Measurements from ENCODE around the gene TTC34.
"Not testable (repeated sequence)": the region's sequence is repeated elsewhere in the genome, so short reads cannot be mapped to it uniquely, and the experiment has no call there.

The TTC34 gene

DNA sequence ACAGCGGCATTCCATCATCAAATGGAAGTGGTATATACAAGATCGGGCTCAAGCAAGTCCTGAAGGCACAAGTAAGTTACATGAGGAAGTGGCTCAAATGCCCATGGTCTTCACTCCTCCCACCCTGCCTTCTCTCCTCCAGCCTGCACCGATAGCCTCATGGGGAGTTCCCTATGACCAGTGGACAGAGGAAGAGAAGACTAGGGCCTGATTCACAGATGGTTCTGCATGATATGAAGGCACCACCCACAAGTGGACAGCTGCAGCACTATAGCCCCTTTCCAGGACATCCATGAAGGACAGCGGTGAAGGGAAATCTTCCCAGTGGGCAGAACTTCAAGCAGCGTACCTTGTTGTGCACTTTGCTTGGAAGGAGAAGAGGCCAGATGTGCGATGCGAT lies 175.7 kb downstream of the TTC34 start:
- not testable (repeated sequence) for H3K4me3 ChIP-seq (ENCODE audit: low read length); DNase-seq (ENCODE audit: low read depth, low spot score)

DNA sequence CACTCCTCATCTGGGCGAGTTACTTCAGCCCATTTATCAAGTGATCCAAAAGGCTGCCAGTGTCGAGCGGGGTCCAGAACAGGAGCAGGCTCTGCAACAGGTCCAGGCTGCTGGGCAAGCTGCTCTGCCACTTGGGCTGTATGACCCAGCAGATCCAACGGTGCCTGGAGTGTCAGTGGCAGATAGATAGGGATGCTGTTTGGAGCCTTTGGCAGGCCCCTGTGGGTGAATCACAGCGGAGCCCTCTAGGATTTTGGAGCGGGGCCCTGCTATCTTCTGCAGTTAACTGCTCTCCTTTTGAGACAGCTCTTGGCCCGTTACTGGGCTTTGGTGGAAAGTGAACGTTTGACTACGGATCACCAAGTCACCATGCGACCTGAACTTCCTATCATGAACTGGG lies 176.2 kb downstream of the TTC34 start:
- no peak for DNase-seq (ENCODE audit: low read depth, low spot score)
- no peak overlapping the region for H3K4me3 ChIP-seq (ENCODE audit: low read length)

DNA sequence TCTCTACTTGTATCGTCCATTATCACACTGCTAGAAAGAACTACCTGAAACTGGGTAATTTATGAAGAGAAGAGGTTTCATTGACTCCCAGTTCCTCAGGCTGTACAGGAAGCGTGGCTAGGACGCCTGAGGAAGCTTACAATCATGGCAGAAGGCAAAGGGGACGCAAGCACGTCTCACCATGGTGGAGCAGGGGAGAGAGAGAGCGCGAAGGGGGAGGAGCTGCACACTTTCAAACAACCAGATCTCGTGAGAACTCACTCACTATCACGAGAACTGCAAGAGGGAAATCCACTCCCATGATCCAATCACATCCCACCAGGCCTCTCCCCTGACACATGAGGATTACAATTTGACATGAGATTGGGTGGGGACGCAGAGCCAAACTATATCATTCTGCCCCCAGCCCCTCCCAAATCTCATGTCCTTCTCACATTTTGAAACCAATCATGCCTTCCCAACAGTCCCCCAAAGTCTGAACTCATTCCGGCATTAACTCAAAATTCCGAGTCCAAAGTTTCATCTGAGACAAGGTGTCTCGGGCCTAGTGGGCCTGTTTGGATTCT lies 176.7 kb downstream of the TTC34 start:
- H3K4me3 ChIP-seq (ENCODE audit: low read length), result no peak overlapping the region
- no peak for DNase-seq (ENCODE audit: low read depth, low spot score)

DNA sequence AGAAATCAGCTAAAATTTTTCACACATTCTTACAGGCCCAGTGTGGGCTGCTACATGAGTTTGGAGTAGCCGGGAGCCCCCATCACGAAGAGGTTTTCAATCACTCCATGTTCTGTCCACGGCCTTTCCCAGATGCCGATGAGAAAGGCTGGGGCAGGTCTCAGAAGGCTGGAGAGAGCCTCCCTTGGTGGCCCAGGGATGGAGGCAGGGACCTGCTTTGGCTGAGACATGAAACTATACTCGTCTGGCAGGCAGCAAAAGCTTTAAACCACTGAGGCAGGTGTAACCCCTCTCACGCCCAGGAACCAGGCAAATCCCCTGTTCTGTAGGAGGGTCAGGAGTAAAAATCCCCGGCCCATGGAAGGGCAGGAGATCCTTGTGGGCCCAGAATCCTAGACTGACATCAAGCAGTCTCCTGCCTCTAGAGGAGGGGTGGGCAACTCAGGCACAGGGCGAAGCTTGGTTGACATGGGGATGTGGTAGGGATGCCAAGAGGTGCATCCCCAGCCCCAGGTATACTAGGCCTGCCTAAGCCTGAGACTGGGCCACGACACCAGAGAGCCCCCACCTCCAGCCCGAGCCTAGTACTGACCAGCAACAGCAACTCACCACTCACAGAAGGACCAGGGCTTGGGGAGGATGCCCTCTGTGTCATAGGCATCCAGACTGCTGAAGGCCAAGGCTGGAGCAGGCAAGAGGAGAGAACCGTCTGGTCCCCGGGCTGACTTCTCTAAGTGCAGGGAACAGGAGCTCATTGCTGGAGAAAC lies 177.7 kb downstream of the TTC34 start:
- H3K4me3 ChIP-seq (ENCODE audit: low read length), result no peak overlapping the region
- no peak for DNase-seq (ENCODE audit: low read depth, low spot score)

DNA sequence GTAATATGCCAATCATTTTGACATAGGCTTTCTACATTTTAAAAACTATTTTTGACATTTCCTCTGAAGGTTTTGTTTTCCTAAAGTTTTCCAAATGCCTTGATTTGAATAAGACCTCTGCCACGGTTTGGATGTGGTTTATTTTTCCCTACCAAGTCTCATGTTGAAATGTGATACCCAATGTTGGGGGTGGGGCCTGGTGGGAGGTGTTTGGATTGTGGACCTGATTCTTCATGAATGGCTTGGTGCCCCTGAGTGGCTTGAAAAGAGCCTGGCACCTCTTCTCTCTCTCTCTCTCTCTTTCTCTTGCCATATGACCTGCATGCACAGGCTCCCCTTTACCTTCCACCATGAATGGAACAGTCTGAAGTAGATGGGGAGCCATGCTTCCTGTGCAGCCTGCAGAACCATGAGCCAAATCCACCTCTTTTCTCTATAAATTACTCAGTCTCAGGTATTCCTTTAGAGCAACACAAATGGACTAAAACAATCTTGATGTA lies 183.5 kb downstream of the TTC34 start:
- H3K4me3 ChIP-seq (ENCODE audit: low read length), result no peak overlapping the region
- DNase-seq (ENCODE audit: low read depth, low spot score), result no peak

DNA sequence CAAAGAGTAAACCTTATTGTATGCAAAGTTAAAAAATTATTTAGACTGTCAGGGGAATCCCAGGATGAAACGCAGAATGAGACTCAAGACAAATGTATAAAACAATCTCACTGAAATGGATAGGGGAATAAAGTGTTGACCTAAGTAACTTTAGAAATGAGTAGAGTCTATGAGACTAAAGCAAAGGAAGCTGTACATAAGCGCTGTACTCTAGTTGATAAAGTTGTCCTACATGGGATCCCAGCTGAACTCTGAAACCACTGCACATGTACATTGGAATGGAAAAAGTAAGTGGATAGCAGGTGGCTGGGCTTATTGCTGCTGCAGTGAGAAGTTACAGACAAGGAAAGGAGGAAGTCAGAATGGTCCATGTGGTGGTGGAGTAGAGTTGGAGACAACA lies 187.3 kb downstream of the TTC34 start:
- DNase-seq (ENCODE audit: low read depth, low spot score), result no peak
- H3K4me3 ChIP-seq (ENCODE audit: low read length), result no peak overlapping the region

DNA sequence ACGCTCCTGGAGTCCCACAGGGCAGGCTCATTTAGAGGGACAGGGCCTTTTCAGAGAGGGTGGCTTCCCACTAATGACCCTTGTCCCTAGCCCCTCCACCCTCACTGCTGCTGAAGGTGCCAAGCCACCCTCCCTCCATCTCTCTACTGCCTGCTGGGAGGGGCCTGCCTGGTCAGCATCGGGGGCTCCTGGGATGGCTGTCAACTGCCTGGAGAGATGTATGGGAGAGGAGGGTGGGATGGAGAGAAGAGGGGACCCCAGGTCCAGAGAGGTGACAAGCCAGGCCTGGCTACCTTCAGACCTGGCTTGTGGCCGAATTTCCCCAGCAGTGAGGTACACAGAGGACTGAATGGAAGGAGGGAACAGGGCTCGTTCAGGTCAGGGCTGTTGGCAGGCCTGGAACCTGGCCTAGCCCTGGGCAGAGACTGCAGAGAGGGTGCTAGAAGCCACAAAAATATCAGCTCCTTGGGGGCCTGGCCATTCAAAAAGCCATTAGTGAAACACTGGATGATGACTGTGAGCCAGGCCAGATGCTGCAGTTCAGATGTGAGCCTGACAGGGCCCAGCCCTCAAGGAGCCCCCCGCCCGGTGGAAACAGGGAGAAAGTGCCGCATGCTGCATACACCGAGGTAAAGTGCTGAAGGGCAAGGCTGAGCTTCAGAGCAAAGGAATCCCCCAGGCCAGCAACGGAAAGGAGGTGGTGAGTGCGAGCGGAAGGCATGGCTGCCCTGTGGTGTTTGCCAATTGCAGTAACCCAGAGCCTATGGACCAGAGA lies 188.7 kb downstream of the TTC34 start:
- no peak for DNase-seq (ENCODE audit: low read depth, low spot score)
- no peak overlapping the region for H3K4me3 ChIP-seq (ENCODE audit: low read length)

DNA sequence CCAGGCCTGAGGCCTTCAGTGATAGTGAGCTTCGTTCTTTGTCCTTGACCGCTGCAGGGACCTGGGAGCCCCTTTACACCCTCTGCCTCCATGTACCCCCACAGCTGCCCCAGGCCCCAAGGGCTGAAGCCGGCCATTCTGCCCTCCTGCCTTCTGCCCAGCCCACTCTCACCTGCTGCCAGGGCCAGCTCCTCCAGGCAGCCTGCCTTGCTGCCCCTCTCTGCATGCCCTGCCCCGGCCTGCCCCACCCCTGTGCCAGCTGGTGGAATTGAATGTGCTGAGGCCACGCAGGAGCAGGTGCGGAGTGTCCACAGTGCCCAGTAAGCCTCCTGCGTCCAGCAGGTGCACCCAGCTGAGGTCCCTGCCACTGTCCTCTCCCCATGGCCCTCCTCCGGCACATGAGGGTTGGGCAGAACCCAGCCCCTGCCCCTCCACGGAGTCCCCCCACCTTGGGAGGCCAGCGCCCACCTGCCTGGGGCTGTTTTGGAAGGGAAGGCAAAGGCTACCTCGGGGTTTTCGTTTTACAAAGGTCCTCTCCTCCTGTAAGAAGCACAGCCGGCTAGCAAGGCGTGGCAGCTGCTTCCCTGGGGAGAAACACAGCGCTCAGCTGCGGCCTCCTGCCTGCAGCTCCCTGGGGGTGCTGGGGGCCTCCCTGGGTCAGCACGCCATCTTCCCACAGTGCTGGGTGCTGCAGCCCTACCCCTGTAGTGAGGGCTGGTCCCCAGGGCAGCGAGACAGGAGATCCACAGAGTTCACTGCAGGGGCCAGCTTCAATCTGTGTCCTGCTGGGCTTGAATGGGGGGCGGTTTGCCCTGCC lies 189.7 kb downstream of the TTC34 start:
- no peak for DNase-seq (ENCODE audit: low read depth, low spot score)
- no peak overlapping the region for H3K4me3 ChIP-seq (ENCODE audit: low read length)

DNA sequence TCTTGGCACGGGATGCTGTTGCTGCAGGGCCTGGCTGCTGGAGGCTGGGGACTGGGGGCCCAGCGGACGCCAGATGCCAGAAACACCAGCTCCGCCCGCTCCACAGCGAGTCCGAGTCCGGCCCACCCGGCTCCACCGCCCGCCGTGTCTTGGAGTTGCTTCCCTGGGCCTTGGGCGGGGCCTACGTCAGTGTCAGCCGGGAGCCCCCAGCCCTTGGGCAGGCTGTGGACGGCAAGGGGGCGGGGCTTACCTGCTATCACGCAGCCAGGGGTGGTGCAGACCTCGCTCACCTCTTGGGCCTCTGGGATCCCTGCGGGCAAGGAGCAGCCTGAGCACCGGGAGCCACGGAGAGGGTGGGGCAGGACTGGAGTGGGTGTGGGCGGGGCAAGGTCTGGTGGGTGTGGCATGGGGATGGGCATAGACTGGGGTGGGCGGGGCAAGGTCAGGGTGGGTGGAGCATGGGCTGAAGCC lies 190.4 kb downstream of the TTC34 start:
- DNase-seq (ENCODE audit: low read depth, low spot score), result no peak
- H3K4me3 ChIP-seq (ENCODE audit: low read length), result no peak overlapping the region

DNA sequence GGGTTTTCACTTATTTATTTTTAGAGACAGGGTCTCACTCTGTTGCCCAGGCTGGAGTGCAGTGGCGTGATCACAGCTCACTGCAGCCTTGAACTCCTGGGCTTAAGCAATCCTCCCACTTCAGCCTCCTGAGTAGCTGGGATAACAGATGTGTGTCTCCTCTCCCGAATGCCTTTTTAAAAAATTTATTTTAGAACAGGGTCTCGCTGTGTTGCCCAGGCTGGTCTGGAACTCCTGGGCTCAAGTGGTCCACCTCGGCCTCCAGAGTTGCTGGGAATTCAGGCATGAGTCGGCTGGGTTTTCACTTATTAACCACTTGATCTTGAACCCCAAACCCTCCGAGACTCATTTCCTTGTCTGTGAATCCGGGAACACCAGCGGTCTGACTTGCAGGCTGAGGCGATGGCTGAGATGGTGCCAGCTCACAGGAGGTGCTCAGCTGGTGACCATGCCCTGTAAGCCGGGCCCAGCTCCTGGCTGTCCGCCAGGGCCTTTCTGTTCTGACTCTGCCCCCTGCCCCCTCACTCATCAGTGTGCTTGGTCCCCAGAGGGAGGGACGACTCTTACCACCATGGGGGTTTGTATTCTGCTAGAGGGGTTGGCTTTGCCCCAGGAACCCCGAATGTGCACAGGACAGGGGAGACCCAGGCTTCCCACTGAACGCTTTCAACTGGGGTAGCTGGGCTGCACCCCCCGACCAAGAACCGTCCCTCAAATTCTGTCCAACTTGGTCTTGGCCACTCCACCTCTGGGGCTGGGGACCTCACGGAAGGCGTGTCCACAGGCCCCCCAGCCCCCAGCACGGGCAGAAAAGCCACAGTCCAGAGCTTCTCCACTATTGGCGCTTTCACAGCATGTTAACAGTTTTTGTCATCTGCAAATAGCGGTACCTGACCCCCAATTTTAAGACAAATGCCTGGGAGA lies 191.2 kb downstream of the TTC34 start:
- H3K4me3 ChIP-seq (ENCODE audit: low read length), result no peak overlapping the region

DNA sequence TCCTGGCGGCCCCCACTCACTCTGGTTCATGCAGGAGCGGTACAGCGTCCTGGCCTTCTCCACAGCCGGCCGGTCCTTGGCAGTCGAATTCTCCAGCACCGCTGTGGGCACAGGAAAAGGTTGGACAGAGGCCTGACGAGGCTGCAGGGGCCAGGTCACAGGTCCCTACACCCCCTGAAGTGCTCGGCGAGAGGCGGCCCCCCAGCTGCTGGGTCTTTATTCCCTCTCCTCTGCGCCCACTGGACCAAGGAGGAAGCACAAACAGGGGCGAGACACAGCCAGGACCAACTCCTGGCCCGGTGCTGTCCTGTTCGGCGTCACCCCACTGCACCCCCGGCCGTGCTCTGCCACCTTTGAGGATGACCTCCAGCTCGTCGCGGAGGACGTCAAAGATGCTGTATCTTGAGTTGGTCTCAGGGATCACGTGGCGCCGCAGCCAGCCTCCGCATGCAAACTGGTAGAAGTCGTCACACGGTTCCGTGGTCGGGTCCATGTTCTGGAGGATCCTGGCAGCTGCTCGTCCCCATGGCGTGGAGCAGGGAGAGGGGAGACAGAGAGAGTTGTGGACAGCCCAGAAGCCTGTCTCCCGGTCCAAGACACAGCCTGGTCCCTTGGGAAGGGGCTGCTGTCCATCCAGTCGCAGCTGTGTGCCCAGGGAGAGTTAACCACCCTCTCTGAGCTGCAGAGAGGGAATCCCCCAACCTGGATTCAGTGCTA lies 192.0 kb downstream of the TTC34 start:
- DNase-seq (ENCODE audit: low read depth, low spot score), result no peak
- H3K4me3 ChIP-seq (ENCODE audit: low read length), result no peak overlapping the region

More for the DNA sequence above, 191.2 kb downstream of the TTC34 start:
- DNase-seq (ENCODE audit: low read depth, low spot score), result no peak

DNA sequence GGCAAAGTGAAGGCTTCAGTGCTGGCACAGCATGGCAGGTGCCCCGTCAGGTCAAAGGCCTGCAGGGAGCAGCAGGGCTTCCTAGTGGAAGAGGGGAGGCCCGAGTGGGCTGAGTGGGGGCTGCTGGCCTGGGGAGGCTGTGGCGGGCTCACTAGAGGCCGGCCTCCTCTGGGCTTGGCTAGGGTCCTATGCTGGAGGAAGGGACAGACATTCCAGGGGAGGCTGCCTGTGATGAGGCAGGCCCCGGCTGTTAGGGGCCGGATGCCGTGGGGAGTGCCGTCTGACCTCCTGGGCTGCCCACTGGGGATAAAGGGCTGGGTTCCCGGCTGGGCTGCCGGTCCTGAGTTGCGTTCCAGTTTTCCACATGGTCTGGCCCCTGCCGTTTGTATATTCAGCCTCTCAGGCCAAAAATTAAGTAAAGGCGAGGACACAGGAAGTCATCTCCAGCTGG lies 193.8 kb downstream of the TTC34 start:
- DNase-seq (ENCODE audit: low read depth, low spot score), result no peak
- no peak overlapping the region for H3K4me3 ChIP-seq (ENCODE audit: low read length)

DNA sequence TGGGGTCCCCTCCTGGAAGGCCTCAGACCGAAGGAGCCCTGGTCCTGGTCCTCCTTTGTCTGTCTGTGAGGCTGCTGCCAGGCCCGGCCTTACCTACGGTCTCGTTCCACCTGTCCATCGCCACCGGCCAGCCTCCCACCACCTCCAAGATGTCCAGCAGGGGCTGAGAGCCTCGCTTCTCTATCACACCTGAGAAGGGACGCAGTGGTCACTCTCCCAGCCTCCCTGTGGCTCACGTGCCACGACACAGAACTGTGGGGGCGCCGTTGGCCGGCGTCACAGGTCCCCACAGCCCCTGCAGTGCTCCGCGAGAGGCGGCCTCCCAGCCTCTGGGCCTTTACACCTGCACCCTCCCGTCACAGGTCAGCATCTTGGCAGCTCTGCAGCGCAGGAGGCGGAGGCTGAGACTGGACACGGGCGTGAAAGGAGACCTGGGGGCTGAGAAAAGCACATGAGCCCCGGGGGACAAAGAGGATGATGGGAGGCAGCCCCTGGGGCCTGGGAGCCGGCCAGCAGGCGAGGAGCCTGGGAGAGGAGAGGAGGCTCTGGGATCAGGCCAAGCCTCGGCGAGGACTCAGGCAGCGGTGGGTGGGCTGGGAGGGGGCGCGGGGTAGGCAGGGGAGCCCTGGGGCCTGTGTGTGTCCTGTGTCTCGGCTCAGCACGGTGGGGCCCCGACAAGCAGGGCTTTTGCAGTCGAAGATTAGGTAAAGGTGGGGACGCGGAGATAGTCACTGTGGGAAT lies 194.4 kb downstream of the TTC34 start:
- H3K4me3 ChIP-seq (ENCODE audit: low read length), result no peak overlapping the region
- no peak for DNase-seq (ENCODE audit: low read depth, low spot score)

DNA sequence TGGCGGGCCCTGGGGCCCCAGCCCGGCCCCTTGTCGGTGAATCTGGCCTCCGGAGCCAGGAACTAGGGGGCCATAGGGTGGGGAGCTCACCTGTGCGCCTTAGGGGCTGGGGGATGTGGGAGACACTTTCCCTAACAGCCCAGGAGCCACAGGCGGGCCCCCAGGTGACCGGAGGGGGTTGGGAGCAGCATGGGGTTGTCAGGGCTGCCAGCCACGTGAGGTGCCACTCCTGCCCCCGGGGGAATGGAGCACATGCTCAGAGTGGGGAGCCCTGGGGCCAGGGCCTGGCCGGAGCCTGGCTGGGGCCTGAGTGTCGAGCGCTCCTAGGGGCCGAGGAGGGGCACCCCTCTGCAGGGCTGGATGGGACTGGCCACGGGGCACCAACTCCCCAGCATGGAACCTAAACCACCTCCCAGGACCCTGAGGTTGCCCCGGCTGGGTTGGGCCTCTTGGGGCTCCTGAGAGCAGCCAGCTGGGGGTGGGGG lies 195.1 kb downstream of the TTC34 start:
- no peak overlapping the region for H3K4me3 ChIP-seq (ENCODE audit: low read length)
- no peak for DNase-seq (ENCODE audit: low read depth, low spot score)

DNA sequence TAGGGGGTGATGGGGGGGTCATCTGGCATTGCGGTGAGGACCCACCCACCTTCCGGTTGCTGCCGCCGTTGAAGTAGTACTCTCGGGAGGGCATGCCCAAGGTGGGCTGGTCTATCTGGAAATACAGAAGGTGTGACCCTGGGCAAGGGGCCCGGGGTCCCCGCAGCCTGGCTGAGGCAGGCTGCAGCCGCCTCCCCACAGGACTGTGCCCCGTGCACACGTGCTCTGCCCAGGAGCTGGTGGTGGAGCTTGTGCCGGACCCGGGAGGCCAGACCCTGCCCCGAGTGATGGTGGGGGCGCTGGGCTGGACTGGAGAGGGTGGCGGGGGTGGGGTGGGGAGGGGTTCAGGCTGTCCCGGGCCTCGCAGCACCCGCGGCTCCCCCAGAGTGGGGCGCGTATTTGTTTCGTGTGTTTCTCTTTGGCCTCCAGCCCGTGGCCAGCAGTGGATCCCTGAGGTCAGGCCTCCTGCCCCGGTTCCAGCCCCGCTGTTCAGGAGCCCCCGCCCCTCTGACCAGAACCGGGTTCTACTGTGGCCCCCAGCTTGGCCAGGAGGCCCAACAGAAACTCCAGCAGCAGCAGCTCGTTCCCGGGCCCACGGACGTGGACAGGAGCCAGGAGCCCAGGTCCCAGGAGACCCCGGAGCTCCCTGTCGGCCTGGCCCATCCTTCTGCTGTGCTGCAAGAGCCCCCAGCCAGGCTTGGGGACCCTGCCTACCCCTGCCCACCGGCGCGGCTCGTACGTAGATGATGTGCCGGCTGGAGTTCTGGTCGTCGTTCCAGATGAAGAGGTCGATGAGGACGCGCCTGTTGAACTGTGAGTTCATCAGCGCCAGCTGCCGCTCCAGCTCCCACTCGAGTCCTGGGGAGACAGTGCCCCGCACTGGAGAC lies 195.7 kb downstream of the TTC34 start:
- H3K4me3 ChIP-seq (ENCODE audit: low read length), result no peak overlapping the region
- no peak for DNase-seq (ENCODE audit: low read depth, low spot score)

All from Jurkat, Clone E6-1 (cell line).